ENCODE data around the gene MAST1.
"Not testable (repeated sequence)": the region's sequence is repeated elsewhere in the genome, so short reads cannot be mapped to it uniquely, and the experiment has no call there.

Gene MAST1

DNA sequence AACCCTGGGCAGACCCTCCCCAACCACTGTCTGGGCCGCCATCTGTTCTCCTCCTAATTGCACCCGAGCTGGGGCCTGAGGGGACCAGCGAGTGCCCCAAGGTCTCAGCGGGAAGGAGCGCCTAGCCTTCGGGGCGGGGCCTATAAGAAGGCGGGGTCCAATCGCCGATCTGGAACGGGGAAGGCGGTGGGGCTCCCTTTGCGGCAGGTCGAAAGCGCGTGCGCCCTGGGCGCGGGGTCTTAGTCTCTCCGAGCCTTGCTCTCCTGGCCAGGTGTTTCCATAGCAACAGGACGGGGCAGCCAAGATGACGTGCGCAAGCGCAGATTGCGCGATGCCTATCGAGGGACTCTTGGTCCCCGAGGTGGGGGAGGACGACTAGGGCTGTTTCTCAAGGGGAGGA, 2.8 kb downstream of the MAST1 start:
- peak; percentile 96 for DNase-seq

DNA sequence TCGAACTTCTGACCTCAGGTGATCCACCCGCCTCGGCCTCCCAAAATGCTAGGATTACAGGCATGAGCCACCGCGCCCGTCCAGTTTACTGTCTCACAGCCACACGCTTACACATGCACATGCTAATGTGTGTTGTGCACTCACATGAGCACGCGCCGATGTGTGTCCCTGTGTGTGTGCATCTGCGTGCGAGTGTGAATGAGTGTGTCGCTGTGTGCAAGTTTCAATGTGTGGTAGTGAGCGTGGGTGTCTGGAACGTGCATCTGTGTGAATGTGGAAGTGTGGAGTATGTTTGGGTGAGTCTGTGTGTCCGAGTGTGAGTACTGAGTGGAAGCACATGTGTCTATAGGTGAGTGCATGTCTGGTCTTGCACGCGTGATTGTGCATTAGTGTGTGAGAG, 4.2 kb downstream of the MAST1 start:
- no peak for DNase-seq

DNA sequence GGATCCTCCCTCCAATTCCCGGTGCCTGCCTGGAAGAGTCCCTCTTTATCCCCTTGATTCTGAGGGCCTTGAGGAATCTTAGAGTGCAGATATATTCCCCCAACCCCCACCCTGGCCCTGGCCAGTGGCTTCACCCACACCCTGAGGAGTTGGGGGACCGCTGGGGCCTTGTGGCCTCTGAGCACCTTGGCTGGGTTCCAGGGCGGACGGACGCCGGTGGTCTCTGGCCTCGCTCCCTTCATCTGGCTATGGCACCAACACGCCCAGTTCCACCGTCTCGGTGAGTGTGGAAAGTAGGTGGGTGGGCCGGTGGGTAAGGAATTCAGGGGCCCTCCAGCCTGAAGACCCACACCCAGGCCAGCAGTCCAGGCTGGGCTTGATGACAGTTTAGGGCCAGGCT, 5.0 kb downstream of the MAST1 start:
- DNase-seq, result no peak

DNA sequence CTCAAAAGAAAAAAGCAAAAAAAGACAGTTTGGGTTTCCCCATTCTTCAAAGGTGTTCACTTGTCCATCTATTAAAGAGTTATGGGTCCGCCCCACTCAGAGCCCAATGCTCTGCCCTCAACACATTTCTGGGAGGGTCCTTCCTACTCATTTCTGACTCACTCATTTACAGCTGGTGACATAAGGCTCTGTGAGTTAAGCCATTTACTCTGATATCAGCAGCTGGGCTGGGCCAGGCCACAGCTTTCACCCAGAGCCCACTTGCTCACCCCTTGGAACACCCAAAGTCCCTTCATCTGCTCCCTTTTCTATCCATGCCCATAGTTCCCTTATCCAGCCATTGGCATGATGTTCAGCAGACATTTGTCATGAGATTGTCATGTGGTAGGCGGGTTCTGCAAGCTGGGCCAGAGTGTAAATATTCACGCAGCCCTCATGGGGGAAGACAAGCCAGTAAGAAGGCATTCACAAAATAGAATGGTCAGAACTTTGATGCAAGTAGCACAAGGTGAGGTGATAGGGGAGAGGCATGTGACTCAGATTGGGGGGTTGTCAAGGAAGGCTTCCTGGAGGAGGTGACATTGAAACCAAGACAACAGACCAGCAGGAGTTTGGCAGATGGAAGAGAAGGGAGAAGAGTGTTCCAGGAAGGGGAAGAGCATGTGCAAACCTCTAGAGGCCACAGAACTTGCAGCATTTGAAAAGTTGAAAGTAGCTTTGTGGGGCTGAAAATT, 5.9 kb downstream of the MAST1 start:
- DNase-seq, result no peak

DNA sequence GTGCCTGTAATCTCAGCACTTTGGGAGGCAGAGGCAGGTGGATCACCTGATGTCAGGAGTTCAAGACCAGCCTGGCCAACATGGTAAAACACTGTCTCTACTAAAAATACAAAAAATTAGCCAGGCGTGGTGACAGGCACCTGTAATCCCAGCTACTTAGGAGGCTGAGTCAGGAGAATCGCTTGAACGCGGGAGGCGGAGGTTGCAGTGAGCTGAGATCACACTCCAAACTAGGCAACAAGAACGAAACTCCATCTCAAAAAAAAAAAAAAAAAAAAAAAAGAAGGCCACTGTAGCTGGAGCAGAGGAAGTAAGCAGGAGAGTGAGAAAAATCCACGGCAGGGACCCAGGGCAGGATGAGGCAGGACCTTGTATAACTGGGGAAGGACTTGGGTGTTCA, 8.3 kb downstream of the MAST1 start:
- DNase-seq, result not testable (repeated sequence)

DNA sequence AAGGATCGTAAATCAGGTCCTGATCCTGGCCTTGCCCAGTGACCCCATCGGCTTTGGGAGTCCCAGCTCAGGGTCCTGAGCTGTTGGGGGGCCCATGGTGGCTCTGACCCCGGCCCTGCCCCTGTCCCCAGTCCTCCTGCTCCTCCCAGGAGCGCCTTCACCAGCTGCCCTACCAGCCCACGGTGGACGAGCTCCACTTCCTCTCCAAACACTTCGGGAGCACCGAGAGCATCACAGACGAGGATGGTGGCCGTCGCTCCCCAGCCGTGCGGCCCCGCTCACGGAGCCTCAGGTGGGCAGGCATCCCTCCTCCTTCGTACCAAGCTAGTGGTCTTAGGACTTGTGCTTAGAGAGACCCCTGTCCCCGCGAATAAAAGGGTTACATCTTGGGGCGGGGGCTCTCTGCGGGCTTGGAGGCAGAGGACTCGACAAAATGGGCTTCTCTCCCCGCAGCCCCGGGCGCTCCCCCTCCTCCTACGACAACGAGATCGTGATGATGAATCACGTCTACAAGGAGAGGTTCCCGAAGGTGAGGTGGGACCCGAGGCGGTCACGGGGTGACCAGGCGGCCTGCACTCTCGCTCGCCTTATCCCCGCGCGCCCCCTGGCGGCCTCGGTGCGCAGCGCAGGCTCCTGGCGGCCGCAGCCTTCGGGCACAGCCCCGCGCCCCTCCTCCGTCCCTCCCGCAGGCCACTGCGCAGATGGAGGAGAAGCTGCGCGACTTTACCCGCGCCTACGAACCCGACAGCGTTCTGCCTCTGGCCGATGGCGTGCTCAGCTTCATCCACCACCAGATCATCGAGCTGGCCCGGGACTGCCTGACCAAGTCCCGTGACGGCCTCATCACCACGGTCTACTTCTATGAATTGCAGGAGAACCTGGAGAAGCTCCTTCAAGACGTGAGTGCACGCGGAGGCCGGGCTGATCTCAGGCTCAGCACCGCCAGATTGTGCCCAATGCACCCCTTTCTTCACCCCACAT, 9.1 kb downstream of the MAST1 start:
- DNase-seq, result peak; percentile 73

DNA sequence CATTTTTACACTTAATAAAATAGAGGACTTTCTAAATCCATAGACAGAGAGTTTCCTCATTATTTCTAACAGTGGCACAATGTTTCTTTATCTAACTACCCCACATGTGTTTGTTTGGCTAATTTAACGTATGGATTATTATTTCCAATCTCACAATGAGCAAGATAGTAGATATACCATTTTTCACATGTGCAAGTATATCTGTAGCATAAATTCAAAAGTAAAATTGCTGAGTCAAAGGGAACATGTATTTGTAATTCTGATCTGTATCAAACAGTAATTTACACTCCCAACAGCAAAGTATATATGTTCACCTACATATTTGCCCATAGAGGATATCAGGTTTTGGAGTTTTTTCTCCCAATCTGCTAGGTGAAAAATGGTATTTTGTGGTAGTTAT, 18.3 kb downstream of the MAST1 start:
- DNase-seq, result no peak

DNA sequence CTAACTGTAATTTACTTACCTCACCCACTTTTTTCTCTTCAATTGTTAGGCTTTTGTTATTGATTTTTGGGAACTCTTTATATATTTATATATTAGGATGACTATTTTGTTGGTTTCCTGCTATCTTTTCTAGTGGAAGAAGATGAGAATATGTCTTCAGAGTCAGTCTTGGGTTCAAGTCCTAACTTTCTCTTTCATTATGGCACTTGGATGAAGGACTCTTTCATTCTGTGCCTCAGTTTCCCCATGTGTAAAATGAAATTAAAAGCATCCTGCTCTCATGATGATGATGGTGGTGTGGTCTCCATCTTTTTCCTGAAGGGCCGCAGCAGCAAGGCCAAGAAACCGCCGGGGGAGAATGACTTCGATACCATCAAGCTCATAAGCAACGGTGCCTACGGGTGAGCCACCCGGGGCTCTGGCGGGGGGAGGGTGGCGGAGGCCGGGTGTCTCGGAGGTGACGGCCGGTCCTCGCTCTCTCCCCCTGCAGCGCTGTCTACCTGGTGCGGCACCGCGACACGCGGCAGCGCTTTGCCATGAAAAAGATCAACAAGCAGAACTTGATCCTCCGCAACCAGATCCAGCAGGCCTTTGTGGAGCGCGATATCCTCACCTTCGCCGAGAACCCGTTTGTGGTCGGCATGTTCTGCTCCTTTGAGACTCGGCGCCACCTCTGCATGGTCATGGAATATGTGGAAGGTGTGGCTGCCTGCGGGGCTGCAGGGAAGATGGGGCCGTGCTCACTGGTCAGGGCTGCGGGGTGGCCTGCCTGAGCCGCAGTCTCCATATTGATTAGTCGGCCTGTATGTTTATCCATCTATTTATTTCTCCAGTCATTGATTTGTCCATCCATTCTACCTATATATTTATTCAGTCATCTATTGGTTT, 20.0 kb downstream of the MAST1 start:
- no peak for DNase-seq

DNA sequence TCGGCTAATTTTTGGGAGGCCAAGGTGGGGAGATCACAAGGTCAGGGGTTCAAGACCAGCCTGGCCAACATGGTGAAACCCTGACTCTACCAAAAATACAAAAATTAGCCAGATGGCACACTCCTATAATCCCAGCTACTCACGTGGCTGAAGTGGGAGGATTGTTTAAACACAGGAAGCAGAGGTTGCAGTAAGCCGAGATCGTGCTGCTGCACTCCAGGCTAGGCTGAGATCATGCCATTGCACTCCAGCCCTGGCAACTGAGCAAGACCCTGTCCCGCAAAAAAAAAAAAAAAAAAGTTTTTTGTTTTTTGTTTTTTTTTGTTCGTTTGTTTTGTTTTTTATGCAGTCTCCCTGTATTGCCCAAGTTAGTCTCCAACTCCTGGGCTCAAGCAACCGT, 21.2 kb downstream of the MAST1 start:
- DNase-seq, result peak; percentile 22

DNA sequence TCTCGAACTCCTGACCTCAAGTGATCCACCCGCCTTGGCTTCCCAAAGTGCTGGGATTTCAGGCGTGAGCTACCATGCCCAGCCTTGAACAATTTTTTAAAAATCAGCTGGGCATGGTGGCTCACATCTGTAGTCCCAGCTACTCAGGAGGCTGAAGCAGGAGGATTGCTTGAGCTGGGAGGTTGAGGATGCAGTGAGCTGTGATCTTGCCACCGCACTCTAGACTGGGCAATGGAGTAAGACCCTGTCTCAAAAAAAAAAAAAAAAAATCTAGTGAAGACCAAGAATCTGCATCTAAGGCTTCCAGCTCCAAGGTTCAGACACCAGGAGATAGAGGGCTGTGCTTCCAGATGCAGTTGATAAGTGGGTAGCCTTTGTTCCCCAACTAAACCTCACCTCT, 25.8 kb downstream of the MAST1 start:
- no peak for DNase-seq

DNA sequence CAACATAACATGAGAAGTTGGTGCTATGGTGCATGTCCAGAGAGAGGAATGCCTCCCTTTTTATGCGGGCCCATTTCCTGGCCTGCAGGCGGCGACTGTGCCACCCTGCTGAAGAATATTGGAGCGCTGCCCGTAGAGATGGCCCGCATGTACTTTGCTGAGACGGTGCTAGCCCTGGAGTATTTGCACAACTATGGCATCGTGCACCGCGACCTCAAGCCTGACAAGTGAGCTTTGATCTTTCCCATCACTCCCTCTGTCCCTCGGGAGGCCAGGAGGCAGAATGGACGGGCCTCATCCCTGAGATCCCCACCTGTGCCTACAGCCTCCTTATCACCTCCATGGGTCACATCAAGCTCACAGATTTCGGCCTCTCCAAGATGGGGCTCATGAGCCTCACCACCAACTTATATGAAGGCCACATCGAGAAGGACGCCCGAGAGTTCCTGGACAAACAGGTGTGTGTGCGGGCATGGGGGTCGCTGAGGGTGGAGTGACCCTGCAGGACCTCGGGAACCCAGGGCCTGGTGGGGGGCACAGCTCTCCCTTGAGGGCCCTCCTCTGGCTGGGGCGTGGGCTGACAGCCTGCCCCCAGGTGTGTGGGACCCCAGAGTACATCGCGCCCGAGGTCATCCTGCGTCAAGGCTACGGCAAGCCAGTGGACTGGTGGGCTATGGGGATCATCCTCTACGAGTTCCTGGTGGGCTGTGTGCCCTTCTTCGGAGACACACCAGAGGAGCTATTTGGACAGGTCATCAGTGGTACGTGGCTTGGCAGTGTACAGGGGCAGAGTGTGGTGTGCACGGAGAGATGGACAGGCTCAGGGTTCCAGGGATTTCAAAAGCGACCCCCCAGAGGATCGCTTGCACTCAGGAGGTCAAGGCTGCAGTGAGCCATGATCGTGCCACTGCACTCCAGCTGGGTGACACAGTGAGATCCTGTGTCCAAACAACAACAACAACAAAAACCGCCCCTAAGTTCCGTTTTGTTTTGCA, 26.7 kb downstream of the MAST1 start:
- no peak for DNase-seq

DNA sequence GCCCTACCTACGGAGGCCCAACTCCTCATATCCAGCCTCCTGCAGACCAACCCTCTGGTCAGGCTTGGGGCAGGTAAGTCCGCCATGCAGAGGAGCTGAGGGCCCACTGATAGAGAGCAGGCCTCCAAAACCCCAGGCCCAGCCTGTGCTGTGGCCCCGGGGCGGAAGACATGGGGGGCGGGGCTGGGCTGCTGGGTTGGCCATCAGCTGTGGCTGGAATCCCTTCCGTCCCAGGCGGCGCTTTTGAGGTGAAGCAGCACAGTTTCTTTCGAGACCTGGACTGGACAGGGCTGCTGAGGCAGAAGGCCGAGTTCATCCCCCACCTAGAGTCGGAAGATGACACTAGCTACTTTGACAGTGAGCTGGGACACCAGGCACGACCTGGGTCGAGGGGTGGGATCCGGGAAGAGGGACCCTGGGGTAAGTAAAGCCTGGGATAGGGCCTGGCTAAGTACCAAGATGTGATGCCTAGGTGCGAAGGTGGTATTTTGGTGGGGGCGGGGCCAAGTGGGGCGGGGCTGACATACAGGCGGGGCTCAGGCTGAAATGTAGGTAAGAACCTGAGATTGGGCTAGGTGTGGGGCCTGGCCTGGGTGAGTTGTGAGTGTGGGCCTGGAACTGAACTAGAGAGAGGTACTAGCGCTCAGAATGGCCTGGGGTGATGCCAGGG, 27.6 kb downstream of the MAST1 start:
- DNase-seq, result no peak

DNA sequence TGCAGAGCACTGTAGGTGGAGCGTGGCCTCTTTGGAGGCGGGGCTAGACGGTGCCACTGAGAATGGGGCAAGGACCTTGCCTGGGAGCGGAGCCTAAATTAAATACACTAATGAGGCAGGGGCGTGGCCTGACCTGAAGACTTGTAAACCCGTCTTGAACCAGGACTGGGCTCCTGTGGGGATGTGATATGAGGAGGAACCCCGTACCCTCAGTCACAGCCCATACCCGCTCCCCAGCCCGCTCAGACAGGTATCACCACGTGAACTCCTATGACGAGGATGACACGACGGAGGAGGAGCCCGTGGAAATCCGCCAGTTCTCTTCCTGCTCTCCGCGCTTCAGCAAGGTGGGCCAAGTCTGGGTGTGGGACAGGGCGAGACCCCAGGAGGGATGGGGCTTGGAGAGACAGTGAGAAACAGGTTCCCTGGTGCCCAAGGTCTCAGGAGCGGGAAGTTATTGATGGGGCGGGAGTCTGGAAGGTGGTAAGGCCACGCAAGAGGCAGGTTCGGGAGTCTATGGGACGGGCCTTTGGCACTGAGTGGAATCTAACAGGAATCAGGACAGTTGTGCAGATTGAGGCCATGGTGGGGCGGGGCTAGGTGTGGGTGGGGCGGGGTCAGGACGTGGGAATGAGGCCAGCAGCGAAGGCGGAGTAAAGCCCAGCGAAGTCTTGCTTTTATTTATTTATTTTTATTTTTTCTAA, 28.3 kb downstream of the MAST1 start:
- no peak for DNase-seq

DNA sequence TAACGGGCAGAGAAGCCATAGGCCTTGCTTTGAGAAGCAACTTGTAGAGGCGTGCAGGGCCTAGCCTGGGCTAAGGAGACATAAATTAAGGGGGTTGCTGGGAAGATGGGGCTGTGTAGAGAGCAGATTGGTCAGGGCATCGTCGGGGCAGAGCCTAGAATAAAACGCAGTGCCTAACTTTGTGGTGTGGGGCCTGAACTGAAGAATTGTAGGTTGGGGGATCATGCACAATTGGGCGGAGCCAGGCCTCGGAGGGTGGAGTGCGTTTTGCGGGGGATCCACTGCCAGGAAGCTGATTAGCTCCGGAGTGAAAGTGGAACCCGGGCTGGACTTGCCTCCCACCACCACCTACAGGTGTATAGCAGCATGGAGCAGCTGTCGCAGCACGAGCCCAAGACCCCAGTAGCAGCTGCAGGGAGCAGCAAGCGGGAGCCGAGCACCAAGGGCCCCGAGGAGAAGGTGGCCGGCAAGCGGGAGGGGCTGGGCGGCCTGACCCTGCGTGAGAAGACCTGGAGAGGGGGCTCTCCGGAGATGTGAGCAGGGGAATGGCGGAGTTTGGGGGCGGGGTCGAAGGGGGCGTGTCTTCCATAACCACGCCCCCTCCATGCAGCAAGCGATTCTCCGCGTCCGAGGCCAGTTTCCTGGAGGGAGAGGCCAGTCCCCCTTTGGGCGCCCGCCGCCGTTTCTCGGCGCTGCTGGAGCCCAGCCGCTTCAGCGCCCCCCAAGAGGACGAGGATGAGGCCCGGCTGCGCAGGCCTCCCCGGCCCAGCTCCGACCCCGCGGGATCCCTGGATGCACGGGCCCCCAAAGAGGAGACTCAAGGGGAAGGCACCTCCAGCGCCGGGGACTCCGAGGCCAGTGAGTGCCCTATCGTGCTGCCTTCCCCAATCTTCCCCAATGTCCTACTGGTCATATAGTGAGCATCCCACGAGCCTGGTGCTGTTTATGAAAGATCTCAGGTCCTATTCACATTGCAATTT, 29.1 kb downstream of the MAST1 start:
- no peak for DNase-seq

DNA sequence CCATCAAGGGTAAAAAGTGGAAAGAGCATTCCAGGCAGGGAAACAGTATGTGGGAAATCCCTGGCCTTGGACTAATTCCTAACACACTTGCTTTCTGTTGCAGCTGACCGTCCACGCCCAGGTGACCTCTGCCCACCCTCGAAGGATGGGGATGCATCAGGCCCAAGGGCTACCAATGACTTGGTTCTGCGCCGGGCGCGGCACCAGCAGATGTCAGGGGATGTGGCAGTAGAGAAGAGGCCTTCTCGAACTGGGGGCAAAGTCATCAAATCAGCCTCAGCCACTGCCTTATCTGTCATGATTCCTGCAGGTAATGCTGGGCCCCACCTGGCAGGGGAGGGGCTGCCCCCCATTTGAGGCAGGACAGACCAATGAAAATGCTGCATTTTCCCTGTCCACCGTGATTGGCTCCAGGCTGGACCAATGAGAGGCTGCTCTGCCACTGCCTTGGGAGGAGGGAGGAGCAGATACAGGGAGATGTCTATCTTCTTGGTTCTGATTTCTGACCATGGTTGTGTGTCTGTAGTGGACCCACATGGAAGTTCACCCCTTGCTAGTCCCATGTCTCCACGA, 30.3 kb downstream of the MAST1 start:
- no peak for DNase-seq

DNA sequence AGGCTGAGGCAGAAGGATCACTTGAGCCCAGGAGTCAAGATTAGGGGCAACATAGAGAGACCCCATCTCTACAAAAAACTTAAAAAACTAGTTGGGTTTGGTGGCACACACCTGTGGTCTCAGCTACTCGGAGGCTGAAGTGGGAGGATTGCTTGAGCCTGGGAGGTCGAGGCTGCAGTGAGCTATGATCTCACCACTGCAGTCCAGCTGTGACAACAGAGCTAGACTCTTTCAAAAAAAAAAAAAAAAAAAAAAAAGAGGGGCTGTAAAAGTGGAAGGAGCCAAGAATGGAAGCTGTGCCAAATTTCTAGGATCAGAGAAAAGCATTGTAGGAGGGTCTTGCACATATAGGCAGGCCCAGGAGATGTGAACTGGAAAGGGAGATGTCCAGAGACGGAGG, 33.4 kb downstream of the MAST1 start:
- DNase-seq, result no peak

DNA sequence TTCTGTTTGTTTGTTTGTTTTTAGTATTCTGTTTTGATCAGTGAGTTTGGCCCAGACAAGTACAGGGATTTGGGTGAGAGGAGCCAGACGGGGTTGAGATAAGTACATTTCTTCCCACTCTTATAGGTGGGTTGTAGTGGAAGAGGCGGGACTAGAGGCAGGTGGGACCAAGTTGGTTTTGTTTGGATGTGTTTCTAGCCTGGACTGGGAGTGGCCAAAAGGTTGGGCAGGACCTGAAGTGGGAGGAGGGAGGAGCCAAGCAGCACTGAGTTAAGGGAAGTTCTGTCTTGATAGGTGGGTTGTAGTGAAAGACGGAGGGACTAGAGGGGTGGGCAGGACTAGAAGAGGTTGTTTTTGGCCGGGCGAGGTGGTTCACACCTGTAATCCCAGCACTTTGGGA, 33.9 kb downstream of the MAST1 start:
- DNase-seq, result no peak

DNA sequence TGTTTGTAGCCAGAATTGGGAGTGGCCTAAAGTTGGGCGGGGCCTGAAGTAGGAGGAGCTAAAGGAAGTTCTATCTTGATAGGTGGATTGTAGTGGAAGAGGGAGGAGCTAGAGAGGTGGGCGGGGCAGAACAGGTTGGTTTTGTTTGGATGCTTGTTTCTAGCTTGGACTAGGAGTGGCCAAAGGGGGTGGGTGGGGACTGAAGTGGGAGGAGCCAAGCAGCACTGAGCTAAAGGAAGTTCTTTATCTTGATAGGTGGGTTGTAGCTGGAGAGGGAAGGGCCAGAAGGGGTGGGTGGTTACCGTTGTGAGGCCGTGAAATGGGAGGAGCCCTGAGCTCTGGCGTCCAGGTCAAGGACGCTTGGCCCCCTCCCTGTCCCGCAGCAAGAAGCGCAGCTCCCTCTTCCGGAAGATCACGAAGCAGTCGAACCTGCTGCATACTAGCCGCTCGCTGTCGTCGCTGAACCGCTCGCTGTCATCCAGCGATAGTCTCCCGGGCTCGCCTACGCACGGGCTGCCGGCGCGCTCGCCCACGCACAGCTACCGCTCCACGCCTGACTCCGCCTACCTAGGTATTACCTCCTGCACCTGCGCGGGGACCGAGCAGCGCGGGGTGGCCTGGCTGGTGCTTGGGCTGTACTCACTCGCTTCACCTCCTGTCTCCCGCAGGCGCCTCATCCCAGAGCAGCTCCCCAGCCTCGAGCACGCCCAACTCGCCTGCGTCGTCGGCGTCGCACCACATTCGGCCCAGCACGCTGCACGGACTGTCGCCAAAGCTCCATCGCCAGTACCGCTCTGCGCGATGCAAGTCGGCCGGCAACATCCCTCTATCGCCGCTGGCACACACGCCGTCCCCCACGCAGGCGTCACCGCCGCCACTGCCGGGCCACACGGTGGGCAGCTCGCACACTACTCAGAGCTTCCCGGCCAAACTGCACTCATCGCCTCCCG, 34.9 kb downstream of the MAST1 start:
- peak; percentile 30 for DNase-seq
